Right lung (tissue), 5 donors: ENCODE results near the gene ZNF362. TPM values are rescaled to one million over a fixed set of nuclear protein-coding genes. Genes with fewer than 3 reads are reported as not detected.
A peak's percentile ranks its signal among the peaks of the same experiment; 100 is the strongest.

Experiments used
- DNase-seq, 2 donors: peaks; one replicate each; pipeline ENCODE4 v3.0.0-alpha.2; 2013
- polyA plus RNA-seq, 5 donors: library from polyadenylated mRNA; unstranded; fragments of 120-200 nt; gene quantifications; one replicate each; pipeline versions ENCODE4 v1.2.1 to v1.2.3, GENCODE V29; 2013; ENCODE audit warnings: inconsistent platforms in 1 of 5, low replicate concordance in 1 of 5; ENCODE audit not compliant: insufficient read length in 5 of 5, insufficient read depth in 1 of 5

ZNF362 gene
- polyA plus RNA-seq, 5 donors: 47.5 to 67.3 (median 53.1) TPM

GRCh38 chr1:33324677-33325575 is 68.6 kb downstream of the ZNF362 start:
- DNase-seq: no peak

DNA sequence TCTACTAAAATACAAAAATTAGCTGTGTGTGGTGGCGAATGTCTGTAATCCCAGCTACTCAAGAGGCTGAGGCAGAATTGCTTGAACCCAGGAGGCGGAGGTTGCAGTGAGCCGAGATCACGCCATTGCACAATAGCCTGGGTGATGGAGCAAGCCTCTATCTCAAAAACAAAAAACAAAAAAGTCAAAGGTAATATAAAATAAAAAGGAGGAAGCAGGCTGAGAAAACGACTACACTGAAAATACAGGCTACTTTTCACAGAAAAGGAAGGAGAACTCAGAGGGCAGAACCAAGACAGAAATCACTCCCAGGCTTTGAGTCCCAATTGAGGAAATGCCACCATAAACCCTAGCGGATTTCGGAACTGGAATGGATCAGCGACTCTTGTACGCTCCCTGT is 70.5 kb downstream of the ZNF362 start:
- no peak for DNase-seq

GRCh38 chr1:33327587-33328325 is 71.5 kb downstream of the ZNF362 start:
- peak in 1 of 2 donors; percentile 49 for DNase-seq

GRCh38 chr1:33328817-33329216 is 72.5 kb downstream of the ZNF362 start:
- no peak for DNase-seq

DNA sequence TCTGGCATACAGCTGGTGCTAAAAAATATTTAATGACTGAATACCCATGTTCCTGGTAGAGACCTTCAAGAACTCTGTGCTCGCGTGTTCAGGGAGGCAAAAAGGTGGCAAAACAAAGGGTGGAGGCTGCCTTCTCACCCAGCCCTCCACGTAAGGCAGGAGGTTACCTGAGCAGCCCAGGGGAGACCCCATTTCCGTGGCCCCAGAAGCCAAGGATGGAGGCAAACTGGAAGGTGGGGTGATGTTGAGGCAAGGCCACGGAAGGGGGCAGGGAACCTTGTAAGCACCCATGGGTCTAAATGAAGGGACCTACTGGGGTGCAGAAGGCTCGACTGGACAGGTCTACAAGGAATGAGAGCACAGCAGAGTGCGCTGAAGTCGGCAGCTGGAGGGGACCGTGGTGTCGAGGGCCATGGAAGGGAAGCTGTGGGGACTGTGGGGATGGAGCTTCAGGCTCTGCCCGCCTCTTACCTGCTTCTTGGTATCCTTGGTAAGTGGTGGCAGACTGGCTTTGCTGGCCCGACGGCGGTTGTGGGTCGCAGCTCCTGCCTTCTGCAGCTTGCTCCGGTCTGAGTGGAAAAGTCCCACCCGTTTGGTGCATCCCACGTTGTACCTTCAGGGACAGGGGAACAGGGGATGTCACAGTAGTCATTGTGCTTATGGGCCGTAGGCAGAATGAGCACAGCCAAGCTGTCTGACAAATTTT is 73.5 kb downstream of the ZNF362 start:
- no peak for DNase-seq

DNA sequence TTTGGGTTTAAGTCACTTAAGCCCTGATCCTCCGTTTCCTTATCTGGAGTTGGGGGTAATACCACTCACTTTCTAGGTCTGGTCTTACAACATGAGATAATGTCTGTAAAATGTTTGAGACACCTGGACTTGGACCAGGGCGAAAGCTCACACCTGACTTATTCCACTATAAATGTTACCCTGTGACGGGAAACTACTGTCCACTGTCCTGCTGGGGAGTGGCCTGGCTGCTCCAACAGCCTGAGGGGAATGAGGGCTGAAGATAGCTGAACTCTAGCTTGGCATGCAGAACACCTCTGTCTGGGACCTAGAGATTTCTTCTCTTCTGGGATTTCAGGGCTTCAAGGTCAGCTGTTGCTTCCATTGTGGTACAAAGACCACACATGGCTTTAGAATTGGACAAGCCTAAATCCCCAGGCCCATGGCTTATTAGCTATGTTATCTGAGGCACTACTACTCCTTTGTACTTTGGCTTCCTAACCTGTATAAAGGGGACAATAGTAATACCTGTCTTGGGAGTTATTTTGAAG is 74.1 kb downstream of the ZNF362 start:
- no peak for DNase-seq

DNA sequence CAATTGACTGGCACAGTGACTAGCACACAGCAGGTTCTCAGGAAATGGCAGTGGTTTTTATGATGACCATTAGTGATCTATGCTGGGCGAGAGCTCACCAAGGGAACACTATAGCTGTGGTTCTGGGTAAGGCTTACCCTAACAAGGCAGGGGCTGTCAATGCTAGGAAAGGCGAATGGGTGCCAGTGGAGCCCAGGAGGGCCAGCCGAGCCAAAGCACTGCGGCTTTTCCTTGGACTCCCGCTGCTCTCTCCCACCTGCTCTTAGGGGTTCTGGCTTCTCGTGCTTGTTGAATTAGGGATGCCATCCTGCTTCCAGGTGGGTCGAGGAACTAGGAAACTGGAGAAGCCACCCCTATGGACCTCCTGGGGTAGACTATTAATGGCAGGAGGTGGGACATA is 74.6 kb downstream of the ZNF362 start:
- no peak for DNase-seq

GRCh38 chr1:33331444-33332356 is 75.4 kb downstream of the ZNF362 start:
- no peak for DNase-seq

- no peak for DNase-seq
Observed at GRCh38 chr1:33332357-33332789, 76.1 kb downstream of the ZNF362 start.

- no peak for DNase-seq
Observed at GRCh38 chr1:33332881-33333280, 76.6 kb downstream of the ZNF362 start.

DNA sequence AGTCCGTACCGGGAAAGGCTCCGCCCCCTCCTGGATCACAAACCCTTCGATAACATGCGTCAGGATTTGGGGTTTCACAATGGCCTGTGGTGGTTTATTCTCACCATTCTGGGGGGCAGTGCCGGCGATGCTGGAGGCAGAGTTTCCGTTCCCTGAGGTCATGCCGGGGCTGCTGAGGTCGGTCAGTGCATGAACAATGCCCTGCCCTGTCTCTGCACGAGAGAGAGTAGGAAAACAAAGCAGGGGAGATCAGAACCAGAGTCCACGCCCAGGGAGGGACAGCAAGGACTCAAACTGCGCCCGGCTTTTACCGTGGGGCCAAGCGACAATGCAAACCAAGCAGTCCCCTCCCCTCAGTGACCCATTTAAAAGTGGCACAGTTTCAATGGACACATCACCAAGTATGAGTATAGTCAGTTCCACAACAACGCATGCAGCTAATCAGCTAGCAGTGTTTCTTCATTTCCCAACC is 77.8 kb downstream of the ZNF362 start:
- DNase-seq: no peak

DNA sequence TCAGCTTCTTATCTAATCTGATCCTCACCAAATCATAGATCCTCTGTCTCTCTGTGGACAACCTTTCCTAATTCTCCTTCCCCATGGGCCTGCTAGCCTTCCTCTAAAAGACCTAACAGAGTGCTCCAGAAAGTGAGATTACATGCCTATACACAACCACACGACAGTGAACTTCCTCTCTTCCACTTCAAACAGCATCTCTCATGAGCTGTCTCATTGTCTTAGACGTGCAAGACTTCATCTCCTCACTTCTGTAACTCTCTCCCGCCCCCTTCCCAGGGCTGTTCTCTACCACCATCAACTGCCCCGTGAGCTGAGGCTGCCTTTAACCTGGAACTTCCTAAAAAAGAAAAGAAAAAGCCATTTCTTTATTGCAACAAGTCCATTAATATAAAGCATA is 78.7 kb downstream of the ZNF362 start:
- no peak for DNase-seq

DNA sequence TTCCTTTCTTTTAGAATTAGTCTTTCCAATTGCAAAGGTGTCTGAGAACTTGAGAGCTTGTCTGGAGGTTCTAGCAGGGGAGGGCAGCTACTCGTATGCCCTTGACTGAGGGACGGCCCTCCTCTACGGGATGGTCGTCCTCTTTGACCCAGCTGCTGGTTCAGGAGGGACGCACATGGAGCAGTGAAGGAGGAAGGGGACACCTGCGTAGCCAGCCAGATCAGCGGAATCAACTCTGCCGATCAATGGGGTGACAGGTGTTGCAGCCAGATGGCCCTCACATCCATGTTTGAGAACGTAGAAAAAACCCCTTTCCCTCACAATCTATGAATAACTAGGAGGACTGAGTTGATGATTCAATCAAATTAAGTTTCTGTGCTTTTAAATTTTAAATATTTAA is 80.3 kb downstream of the ZNF362 start:
- no peak for DNase-seq

- DNase-seq: no peak
Observed at GRCh38 chr1:33337441-33337840, 81.1 kb downstream of the ZNF362 start.

GRCh38 chr1:33338048-33338439 is 81.8 kb downstream of the ZNF362 start:
- DNase-seq: no peak

DNA sequence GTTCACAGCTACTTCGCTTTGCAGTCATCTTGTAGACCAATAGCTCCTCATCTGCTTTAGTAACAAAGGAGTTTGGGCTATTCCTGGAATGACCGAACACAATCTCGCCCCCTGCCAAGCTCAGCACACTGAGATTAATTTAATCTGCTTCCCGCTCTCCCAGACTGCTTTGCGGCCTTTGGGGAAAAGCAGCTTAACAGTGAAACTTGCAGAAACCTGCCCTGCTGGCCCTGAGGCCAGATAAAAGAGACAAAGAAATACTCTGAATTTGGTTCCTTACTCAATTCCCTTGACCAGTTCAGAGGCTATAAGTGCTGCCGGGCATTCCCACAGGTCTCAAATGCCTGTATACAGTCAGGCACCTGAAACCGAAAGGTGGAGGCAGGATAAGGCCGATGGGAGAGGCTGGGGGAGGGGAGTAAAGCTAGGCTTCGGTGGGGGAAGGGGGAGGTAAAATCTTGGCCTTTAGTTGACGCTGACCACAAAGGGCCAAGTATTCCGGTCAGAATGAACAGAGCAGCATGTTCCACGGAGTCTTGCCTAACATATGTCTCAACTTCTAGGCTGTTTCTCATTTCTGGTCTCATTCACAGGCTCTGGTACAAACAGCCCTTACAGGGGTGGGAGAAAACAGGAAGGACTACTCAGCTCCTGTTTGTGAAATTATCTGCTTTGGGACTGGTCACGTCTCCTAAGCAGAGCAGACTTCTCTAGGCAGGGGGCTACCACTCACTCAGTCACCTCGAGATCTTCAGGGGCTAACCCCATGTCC is 82.3 kb downstream of the ZNF362 start:
- DNase-seq: peak in 1 of 2 donors; percentile 46

DNA sequence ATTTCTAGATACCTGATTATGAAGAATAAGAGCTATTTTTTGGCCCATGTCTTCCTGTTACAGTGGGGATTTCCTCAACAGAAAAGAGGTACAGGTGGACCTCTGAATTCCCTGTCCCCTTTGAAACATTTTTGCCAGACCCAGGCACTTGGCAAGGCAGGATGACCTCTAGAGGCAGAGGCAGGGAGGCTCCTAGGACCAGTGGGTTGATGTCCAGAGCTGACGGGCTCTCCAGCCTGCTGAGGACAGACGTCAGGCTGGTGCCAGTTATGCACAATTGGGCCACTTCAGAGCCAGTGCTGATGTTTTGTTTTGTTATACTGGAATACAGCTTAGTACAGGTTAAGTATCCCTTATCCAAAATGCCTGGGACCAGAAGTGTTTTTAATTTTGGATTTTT is 83.1 kb downstream of the ZNF362 start:
- DNase-seq: no peak

DNA sequence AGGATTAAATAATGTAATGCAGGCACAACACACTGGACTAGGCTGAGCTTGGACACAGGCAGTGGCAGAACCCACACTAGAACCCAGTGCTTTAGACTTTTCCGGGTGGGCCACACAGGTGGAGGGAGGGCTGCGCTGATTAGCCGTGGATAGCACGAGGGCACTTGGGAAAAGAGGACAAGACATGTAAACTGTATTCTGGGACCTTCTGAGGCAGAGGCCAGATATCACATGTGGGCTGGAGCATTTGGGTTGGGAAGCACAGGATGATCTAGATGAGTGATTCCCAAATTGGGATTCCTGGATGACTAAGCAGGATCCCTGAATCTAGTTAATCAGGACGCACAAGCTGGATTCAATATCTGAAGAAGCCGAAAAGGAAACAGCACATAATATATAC is 84.9 kb downstream of the ZNF362 start:
- no peak for DNase-seq

DNA sequence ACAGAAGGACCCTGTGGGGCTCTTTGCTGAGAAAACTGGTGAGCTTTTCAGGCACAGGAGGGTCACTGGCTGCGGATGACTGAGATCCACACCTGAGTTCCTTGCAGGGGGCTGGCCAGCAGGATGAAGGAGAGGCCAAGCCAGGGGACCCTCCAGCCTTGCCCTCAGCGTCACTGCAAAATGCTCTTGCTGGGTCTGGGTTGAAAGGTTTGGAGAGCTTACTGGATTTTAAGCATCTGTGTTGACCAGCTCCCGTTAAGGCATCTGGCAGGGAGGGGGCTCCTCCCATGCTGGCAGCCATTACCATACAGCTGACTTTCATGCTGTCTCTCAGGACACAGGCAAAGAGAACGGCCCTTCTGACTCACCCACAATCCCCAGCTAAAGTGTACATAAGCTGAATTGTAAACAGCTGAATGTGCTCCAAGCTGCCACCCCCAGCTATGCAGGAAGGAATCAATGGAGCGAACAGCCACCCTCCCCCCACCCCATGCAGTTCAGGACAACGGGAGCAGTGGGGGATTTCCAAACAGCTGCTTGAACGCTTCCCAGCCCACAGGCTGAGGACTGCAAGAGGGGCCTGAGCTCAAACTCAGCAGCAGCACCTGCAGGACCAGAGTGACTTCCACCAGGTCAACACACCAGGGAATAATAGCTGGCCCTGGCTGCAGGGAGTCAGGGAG is 85.9 kb downstream of the ZNF362 start:
- DNase-seq: peak; percentile 77 to 80
